ENCODE data around the gene GARIN5A.

The GARIN5A gene

DNA sequence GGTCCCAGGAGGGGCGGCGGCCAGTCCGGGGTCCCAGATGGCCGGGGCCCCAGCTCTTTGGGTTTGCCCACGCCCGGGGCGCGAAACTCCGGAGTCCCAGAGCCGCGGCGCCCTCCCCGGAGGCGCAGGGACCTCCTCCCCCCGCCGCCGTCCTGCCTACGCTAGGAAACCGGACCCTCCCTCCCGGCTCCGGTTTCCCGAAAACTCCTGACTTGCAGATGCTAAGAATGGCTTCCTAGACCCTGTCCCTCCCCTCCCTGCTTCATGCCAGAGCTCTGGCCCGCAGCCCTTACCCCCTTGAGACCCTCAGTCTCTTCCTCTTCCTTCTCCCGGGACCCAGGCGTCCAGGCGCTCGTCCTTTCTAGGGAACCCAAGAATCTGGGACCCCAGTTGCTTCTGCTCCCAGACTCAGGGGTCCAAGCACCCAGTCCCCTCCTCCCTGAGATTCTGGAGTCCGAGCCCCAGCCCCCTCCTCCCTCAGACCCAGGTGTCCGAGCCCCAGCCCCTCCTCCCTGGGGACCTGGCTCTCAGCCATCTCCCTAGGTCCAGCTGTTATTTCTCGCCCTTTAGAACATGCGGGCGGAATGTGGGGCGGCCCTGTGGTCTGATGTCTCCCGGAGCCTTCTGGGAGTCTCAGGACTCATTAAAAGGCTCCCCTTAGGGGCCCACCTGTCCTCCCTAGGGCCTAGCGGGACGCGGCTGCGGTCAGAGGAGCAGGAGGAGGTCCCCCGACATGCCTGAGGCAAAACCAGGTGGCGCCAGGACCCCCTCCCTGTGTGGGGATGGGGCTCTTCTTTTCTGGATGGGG lies 44.2 kb downstream of the GARIN5A start, which contains the start of gene MYBPC2:
TSS of gene MYBPC2 (plus strand) at position 672 of the 808 bp plus-strand sequence. CDS start at position 734, 62 bp downstream.
- no peak for DNase-seq

DNA sequence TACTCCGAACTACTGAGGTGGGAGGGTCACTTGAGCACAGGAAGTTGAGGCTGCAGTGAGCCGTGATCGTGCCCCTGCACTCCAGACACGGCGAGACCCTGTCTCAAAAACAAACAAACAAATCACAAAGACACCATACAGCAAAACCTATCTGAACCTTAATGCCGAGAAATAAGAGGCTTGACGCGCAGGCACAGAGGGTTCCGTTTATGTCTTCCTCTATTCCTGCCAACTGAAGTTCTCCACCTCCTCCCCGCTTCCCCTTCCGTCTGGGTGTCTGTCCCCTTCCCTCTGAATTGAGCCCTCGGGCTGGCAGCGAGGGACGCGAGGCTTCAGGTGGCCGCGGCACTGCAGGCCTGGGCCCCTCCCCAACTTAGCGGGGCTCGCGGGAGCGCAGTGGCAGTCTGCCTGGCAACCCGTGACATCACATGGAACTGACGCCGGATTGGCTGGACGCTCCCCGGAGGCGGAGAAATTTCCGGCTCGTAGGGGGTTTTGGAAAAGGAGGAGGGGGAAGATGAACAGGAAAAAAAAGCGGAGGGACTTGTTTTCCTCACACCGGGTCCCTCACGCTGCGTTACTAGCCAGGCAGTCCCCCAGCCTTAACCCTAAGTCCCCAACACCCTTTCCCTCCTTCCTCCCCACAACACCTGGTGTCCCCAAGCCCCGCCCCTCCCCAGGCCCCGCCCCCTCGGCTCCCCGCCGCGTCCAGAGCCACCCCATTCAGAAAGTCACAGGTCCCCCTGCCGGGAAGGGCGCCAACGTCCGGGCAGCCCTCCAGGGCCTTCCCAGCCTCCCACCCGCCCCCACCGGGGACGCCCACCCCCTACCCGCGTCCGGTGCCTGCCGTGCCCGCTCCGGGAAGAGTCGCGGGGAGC lies 45.1 kb downstream of the GARIN5A start:
- peak; percentile 86 for DNase-seq

DNA sequence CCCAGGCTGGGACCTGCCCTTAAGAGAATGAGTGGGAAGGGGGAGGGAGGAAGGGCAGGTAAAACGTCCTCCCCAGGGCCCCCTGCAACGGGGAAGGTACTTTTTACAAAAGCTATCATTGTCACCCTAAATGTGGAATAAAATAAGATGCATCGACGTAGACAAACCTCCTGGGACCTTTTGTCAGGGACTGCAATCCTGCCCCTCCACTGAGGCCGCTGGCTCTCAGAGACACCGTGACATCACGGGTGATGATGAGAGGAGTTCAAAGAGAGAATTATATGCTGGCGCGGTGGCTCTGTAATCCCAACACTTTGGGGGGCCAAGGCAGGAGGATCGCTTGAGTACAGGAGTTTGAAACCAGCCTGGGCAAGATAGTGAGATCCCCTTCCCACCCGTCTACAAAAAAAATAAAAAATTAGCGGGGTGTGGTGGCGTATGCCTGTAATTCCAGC lies 45.7 kb downstream of the GARIN5A start:
- no peak for DNase-seq

- no peak for DNase-seq
Observed at GRCh38 chr19:50428772-50429463, 47.7 kb downstream of the GARIN5A start.

GRCh38 chr19:50427997-50428425 lies 48.6 kb downstream of the GARIN5A start:
- DNase-seq = peak; percentile 44

DNA sequence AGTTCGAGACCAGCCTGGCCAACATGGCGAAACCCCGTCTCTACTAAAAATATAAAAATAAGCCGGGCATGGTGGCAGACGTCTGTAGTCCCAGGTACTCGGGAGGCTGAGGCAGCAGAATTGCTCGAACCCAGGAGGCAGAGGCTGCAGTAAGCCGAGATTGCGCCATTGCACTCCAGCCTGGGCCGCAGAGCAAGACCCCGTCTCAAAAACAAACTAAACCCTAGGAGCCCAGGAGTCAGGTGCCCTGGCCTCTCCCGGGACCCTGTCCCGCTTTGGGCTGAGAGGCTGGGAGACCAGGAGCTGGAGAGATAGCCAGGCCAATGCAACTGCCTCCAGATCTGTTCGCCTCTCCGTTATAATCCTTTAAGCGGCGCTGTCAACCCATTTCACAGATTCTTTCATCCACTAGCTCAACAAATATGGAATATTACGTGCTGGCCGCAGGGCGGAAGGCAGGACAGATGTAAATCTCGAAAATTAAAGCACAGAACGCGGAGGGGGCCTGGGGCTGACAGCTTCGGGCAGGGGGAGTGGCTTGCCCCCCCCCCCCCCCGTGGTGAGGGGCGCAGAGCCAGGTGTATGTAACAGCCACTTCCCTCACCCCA lies 49.2 kb downstream of the GARIN5A start:
- DNase-seq = no peak

DNA sequence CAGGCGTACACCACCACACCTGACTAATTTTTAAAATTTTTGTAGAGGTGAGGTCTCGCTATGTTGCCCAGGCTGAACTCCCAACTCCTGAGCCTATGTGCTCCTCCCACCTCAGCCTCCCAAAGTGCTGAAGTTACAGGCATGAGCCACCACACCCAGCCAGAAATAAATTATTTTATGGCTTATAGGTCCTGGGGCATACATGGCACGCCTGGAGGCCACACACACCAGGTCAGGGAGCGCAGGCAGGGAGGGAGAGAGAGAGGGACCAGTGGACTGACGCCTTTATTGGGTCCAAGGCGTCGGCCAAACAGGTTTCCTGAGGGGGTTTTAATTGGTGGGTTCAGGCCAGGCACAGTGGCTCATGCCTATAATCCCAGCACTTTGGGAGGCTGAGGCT lies 51.1 kb downstream of the GARIN5A start:
- DNase-seq = no peak

DNA sequence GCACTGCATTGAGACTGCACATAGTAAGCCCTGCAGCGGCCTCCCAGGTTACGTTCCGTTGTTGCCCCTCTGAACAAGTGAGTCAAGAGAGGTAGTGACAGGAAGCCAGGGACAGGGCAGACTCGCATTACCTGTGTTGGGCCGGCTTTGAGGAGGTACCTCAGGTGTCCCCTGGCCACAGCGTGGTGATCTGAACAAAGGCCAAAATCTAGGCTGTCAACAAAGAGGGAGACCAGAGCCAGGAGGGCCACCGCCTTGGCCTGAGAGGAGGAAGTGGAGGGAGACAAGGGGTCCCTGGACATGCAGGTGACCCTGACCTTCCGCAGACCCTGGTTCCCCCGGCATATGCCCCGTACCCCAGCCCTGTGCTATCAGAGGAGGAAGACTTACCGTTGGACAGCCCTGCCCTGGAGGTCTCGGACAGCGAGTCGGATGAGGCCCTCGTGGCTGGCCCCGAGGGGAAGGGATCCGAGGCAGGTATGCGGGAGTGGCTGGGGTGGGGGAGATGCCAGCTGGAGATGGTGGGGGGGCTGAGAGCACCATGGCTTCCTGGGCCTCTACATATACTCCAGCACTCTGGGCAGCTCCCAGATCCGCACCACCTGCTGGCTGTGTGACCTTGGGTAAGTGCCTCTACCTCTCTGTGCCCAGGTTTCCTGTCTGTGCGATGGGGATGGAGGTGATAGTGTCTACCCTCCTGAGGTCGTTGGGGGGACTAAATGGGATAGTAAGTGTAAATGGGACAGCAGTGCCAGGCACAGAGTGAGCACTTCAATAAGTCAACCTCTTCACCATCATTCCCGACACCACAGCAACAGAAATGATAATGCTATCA lies 53.2 kb downstream of the GARIN5A start:
- DNase-seq = no peak

GRCh38 chr19:50422397-50423278 lies 54.0 kb downstream of the GARIN5A start:
- no peak for DNase-seq

GRCh38 chr19:50420808-50421207 lies 55.8 kb downstream of the GARIN5A start:
- DNase-seq = no peak

DNA sequence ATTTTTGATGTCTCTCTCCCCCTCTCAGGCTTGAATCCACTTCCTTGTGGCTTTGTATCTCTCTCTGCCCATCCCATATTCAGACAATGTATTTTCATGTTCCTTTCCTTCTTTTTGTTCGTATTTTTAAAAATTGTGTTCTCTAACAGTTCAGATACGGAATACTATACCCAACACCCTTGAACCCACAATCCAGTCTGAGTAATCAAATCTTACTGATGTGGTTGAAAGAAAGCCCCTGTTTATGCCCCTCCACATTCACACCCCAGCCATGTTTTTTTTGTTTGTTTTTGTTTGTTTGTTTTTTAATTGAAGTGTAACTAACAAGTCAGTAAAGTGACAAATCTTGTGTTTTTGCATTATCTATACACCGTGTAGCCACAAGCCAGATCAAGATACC lies 56.5 kb downstream of the GARIN5A start:
- DNase-seq = no peak

DNA sequence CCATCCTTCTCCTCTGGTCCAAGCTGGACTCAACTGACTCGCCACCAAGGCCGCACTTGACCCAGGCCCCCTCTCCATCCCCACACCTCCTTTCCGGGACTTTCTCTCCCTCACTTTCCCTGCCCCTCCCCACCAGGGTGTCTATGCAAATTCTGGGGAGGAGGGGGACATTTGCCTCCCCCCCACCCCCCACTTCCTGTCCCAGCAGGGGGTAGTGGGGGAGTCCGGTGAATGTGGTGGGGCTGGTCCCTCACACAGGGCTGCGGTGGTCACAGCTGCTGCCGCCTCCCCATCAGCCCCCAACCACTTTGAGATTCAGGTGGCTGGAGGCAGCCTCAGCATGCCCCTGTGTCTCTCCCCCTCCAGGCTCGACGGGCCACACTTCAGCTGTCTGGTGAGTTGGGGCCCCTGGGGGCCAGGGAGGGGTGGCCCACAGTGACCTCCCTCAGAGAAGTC lies 57.0 kb downstream of the GARIN5A start:
- DNase-seq = no peak

GRCh38 chr19:50419022-50419579 lies 57.5 kb downstream of the GARIN5A start:
- no peak for DNase-seq

DNA sequence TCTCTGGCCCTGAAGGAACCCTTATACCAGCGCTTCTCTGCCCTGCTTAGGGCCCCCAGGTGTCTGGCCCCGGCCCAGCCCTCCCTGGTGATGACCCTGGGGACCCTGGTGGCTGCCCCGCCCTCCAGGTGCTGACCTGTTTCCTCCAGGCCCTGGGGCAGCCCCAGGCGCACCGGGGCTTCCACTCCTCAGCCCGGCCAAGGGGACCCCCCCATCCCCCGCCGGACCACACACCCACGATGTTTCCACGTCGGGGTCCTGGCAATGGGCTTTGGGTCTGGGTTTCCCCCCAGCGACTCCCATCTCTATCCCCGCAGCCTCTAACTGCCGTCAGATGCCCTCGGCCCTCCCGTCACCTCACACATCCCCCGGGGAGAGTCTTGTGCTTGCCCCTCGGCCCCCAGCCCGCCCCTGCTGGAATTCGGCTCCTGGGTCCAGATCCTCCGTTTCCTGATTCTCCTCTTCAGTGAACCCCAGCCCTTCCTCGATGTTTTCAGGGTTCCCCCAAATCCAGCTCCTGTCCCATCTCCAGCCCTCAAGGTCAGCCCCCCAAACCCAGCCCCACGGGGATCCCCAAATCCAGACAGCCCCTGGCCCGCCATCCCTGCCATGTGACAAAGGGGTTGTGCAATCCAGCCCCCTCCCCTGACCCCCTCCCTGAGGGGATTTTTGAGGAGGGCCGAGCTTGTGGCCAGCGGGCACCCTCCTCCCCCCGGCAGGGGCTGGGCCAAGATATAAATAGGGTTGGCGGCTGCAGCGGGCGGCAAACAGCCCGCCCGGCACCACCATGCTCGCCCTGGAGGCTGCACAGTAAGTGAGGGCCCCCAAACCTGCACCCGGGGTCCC lies 58.2 kb downstream of the GARIN5A start, which contains the start of gene SPIB:
TSS of gene SPIB (plus strand) at position 763 of the 846 bp plus-strand sequence. CDS start at position 788, 25 bp downstream.
- DNase-seq = no peak

DNA sequence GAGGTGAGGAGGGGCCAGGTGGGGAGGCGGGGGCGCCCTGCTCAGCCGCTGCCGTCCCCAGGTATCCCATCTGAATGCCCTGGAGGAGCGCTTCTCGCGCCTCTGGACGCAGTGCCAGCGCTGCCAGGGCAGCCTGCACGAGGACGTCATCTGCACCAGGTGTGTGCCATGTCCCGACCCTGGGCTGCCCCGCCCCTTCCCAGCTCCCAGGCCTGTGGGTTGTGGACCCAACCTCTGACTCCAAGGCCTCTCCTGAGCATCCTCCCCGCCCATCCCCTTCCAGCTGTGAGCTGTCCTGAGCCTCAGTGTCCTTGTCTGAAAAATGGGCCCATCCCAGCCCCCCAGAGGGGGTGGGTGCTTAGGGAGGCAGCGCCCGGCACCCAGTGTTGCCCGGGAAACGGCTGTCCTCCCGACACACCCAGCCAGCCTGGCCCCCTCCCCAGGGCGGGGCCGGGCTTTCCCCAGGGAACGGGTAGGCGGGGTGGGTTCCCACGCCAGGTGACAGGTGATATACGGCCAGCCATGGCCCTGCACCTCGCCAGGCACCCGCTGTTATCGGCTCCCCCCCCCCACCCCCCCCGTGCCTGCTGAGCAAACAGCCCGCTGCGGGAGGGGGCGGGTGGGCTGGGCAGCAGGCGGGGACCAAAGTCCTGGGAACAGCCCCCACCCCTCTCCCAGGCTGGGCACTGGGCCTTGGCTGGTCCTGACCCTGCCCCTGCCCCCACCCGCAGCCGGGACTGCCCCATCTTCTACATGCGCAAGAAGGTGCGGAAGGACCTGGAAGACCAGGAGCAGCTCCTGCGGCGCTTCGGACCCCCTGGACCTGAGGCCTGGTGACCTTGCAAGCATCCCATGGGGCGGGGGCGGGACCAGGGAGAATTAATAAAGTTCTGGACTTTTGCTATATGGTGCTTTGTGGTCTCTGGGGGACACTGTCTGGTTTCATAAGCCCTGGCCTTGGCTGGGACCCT lies 59.3 kb downstream of the GARIN5A start:
- no peak for DNase-seq

All from stimulated activated CD4-positive, alpha-beta T cell treated with anti-CD3 and anti-CD28 coated beads, Interleukin-4, amount 100 ng/mL, for 1 hour (primary cell).